ENCODE results near the gene EPS8L3. TPM values are rescaled to one million over a fixed set of nuclear protein-coding genes. Genes with fewer than 3 reads are reported as not detected.
"Not testable (repeated sequence)": the region's sequence is repeated elsewhere in the genome, so short reads cannot be mapped to it uniquely, and the experiment has no call there.

EPS8L3 gene
- total RNA-seq, 1 donor from 2014 or later, result not detected

DNA sequence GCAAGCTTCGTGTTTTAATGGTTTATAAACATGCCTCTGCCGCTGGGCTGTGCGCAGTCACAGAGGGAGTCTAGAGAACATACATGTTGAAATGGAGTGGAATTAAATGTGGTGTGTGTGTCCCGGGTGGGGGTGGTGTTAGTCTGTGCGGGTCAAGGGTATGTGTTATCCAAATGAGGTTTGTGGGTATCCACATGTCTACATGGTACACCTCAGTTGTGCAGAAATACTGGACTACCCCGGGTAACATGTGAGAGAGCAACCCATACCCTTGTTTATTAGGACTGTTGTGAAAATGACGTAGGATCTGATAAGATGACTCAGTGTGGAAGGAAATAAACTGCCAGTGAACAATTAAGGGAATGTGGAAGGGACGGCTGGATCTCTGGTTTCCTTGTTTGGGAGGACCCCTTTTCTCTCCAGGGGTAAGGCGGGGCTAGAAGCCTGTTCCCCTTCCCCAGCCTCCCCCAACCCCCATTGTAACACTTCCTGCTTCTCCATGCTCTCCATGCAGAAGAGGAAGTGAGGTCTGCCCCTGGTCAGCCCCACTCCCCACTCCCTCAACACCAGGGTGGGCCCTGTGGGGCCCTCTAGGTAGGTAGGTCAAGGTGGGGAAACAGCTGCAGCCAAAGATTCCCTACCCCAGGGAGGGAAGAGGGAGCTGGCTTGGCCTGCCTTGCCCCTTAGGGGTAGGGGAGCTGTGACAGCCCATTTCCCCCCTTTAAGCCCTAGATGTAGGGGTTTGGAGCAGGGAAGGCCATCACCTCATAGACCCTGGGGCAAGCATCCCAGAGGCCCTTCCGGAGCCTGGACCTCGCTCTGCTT is 690 bp downstream of the EPS8L3 start:
- ATAC-seq, result no peak

DNA sequence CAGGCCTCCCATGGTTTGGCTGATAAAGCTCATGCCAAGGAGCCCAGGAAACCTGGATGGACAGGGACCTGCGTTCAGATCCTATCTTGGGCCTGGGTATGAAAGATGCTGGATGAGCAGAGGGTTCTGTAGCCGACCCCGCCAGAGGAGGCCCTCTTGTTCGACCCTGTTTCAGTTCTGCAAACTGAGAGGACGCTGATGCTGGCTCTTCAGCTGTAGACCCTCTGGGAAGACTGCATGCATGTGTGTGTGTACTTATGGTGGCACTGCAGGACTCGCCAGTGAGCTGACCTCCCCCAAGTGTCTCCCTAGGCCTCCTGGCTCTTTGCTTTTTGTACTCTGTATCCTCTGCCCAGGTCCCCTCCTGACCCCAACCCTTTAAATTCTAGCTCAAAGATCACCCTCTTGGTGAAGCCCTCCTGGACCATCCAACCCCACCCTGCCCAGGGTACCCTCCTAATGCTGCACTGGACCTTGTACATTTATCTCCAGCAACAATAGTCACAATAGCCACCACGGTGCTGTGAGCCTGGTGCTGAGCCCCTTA is 1.6 kb downstream of the EPS8L3 start:
- ATAC-seq, result no peak

DNA sequence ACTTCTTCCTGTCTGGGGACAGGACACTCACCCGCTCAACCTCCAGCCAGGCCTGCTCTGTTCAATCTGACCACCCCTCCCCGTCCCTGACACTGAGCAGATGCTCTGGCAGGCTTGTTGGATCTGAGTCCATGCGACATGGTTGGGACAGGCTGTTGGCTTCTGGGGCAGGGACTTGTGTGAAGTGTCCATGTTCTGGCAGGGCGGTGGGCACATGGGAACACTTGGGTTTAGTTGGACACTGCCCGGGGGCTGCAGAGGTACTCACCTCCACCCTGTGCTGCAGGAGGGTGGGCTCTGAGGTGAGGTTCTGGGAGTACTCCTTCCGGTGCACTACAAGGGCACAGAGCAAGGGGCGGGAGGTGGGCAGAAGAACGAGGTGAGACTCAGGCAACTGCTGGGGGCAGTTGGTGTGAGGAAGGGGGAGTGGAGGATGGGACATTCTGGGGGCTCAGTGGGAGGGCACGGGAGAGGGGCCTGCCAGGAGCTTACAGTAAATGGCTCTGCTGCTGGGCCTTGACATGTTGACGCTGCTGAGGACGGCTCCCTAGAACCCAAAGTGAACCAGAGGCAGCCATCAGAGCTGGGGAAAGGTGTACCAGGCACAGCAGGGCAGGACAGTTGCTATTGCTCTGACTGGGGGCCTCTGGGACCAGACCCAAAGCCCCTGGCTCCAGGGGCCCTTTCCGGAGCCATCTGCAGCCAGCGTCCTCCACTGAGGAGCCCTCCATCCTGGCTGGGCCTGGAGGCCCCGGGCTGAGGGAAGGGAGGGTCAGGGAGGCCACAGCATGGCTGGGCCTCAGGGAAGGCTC is 2.3 kb downstream of the EPS8L3 start:
- ATAC-seq, result no peak

DNA sequence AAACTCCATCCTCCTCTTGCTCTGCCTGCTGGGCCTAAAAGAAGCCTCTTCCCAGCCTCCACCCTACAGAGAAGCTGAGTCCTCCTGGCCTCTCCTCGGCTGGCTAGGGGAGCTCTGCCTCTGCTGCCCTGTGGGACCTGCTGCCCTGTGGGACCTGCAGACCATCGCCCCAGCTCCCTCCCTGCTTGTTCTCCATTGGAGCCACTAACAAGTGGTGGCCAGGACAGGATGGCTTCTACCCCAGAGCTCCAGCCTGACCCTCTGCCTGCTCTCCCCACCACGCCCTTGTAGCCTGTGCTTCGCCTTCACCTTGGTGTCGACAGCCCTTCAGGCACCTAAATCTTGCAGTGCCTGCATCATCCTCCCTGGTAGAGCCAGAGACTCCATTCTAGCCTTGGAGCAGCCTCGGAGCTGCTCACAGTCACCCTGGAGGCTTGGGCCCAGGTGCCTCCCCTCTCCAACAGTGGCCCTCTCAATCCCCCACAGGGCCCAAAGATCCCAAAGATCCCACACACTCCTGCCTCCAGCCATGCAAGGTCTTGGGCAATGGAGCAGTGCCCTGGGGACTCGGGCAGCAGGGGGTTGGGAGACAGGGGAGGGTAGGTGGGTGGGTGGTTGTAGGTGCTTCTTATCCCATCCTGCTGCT is 3.0 kb downstream of the EPS8L3 start:
- ATAC-seq, result no peak

DNA sequence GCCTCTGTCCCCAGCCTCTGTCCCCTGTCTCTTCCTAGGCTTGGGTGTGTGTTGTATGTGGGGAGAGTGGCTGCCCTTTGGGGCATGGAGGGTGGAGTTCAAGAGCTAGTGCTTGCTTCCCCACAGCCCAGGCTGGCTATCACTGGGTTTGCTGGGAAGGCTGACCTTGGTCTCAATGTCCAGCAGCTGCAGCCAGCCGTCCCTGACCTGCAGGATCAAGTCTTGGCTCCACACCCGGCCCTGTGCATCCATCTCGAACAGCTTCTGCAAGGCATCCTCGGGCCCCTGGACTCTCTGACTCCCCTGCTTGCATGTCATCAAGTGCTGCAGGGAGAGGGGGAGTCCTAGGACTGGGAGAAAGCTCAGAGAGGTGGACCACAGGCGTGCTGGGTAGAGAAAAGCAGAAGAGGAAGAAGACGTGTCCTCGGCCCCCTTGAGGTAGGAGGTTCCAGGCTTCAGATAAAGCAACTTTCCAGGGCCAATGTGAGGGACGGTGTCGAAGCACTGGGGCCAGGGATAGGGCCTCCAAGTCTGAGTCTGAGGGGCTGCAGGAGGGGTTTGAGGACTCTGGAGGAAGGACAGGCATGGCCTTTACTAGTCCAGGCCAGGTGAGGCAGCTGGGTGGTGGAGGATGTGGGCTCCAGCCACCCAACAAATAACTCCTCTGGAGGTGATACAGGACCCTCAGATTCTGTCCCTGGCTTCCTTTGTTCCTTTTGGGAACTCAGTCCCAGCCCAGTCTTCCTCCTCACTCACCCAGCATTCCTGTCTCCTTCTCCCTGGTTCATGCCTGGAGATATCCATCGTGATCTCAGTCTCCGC is 4.0 kb downstream of the EPS8L3 start:
- ATAC-seq, result no peak

DNA sequence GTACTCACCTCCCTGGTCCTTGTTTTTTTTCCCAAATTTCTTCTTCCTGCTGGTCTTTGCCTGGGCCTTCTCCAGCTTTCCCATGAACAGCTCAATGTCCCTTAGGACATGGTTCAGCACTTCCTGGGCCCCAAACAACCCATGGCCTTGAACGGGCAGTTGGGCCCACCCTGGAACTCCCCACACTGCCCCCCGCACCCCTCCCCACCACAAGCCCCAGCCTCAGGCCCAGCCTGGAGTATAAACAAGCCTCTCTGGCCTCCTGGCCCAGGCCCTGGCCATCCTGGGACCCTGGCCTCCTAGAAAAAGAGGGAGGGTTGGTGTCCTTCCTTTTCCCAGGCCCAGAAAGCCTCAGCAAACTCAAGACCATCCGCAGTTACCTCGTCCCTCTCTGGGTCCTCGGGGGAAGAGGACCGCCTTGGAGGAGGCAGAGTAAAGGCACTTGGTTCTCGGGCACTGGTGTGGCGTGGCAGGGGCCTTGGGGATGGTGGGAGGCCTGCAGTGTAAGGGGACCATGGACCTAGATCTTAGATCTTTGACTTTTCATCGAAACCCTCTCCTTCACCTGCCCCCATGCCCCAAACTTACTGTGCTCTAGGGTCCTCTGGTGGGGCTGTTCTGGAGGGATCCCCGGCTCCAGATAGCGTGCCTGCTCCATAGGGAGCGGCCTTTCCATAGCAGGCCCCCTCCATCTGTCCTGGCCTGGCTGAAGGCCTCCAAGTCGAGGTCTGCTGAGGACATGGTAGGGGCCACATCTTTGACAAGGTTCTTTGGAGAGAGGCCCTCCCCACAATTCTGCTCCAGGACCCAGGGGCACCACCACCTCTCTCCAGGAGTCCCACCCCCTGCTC is 5.6 kb downstream of the EPS8L3 start:
- ATAC-seq, result no peak

DNA sequence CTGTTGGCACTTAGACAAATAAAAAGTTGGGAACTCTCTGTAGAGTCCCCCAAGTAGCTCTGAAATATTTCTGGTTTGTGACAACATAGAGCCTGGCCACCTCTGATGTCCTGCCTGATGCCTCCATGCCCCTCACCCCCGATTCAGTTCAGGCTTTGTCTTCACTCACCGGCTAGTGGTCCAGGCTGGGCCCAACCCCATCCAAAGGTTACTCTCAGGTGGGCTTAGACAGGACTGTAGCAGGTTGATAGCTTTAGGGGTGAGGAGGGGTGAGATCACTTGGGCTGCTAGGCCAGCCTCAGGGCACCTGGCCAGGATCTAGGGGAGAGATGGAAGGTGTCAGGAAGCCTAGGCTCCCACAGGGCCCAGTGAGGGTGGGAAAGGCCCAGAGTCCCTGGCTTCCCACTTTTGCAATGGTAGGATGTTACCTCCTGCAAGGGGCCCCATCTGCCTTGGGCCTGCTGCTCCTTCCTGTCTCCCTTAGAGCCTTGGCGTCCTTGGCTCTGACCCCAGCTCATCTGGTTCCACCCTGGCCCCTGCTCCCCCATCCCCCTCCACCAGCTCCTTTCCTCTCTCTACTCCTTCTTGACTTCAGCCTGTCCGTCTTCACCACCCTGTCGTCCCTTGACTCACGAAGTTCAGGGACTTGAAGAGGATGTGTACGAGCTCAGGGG is 6.7 kb downstream of the EPS8L3 start:
- no peak for ATAC-seq

DNA sequence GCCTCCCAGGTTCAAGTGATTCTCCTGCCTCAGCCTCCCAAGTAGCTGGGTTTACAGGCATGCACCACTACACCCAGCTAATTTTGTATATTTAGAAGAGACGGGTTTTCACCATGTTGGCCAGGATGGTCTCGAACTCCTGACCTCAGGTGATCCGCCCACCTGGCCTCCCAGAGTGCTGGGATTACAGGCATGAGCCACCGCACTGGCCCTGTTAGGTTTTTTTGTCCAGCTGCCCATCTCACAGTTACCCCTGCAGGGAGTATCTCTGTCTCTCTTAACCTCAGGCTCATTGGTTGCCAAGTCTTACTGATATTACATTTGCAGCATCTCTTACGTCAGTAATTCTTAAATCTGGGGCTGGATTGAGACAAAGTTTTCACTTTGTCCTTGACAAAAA is 7.4 kb downstream of the EPS8L3 start:
- ATAC-seq, result not testable (repeated sequence)

DNA sequence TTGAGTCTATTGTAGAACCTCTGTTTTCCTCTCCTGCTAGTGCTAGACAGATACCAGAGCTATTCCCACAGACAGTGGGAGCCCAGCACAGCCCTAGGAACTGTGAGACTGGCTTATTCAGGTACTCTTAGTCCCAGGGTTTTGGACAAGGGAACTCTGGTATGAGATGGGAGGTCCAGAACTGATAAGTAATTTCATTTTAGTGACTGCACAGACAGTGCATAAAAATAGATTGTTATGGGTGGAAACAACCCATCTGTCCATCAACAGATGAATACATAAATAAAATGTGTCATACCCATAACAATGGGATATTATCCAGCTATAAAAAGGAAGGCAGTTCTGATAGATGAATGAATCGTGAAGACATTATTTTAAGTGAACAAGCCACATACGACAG is 9.0 kb downstream of the EPS8L3 start:
- ATAC-seq, result no peak

DNA sequence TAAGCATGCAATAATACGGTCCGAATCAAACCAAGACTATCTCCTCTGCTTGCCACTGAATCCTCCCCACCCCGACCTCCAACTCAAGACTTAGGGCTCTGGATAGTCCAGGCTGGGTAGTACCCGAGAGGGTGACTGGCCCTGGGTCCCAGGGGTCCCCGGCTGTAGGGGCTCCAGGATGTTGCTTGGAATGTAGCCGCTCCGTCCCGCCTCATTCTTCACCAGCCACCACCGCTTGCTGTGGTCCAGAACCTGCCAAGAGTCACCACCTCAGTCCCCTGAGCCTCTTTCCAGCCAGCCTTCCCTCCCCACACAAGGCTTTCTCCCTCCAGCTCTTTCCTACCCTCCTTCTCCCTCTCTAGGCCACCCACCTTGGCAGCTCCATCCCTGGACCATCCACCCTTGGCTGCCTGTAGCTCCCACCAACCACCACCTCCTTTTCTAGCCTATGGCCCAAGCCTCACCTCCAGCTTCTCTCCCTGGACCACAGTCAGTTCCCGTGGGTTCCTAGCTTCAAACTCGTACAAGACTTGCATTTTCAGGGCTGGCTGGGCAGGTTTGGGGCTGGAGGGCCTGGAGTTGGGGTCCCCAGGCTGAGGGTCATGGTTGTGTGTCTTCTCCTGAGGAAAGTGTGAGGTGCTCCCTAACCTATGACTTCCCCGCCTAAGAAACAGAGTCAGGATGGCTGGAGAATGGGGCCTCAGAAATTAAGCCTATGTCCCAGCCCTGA is 12.0 kb downstream of the EPS8L3 start:
- no peak for ATAC-seq

DNA sequence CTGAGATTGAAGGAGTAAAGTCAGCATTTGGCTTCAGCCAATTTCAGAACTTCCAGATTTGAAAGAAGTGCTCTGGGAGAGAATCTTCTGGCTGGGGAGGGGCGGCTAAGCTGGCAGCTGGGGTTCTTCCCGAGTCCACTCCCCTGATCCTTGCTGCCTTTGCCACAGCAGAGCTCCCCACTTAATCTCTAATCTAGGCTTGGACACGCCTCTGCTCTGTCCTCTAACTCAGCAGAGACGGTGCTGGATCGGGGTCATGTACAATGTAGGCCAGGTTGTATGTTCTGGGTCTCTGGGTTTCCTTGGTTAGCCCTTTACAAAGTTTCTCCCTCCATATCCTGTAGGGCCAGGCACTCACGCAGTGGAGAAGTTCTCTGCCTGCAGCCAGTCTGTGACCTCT is 12.8 kb downstream of the EPS8L3 start:
- no peak for ATAC-seq

DNA sequence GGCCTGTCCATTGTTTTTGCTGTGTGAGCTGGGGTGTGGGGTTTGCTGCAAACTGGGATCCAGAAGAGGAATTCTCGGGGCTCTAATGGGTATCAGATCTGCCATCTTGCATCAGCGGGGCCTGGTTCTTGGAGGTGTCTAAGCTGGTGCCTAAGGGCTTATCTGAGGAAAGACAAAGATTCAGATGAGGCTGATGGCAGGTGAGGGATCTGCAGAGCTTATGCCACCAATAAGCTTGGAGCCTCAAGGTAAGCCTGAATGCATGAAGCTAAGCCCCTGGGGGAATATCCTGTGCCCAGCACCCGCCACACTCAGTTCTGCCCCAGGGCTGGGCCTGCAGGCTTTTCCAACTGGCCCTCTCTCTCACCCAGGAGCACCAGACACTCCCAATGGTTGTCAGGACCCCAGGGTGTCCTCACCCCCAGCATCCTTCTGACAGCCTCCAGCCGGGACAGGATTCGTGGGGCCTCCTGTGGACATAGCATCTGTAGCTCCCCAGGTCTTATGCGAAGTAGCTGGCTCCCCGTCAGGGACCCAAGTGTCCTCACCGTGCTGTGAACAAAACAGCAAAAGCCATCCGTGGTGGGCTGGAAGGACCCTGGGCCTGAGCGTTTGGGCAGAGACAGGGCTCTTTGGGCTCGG is 13.4 kb downstream of the EPS8L3 start:
- no peak for ATAC-seq

DNA sequence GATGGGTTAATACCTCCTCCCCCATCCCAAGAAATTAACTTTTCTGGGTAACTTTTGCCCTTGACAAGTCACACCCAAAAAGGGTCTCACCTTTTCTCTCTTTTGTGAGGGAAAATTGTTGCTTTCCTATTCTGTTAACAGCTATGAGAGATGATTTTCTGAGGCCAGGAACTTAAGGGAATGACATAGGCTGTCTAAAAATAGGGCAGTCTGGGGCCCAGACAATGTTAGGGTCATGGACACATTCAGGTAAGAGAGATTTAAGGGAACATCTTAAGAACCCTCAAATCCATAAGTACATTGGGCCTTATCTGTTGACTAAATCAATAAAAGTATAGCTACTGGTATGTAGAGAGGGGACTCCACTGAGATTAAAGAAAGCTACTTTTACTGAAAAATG is 14.5 kb downstream of the EPS8L3 start:
- ATAC-seq, result no peak

DNA sequence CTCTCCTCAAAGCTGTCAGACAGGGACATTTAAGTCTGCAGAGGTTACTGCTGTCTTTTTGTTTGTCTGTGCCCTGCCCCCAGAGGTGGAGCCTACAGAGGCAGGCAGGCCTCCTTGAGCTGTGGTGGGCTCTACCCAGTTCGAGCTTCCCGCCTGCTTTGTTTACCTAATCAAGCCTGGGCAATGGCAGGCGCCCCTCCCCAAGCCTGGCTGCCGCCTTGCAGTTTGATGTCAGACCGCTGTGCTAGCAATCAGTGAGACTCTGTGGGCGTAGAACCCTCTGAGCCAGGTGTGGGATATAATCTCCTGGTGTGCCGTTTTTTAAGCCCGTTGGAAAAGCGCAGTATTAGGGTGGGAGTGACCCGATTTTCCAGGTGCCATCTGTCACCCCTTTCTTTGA is 15.4 kb downstream of the EPS8L3 start:
- not testable (repeated sequence) for ATAC-seq

DNA sequence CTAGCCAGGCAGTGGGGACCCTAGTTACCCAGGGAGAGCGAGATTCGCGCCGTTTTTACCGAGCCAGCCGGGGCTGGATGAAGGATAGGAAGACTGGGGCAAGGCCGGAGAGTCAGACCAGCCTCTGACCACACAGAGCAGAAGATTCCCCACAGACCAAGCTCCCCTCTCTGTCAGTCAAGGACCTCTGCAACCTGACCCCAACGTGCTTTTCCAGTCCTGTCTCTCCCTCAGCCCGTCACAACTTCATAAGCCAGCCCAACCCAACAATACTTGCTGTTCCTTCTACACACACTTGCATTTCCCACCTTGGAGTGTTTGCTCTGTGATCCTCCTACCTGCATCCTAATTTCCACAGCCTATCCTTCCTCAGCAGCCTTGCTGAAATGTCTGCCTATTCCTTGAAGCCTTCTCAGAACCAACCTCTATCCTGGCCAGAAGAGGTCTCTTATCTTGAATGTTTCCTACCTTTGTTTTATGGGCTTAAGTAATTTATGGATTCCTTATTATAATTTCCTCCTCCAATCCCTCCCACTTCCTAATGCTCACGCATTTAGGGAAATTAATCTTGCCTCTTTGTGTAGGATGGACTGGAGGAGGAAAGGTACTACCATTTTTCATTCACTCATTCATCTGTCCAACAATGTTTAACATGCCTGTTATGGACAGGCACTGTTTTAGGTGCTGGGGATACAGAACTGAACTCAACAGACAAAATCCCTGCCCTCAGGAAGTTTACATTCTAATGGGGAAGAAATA is 22.9 kb downstream of the EPS8L3 start, which contains the start of gene GSTM3:
TSS of gene GSTM3 (minus strand) at position 424 of the 759 bp plus-strand sequence. CDS start 751 bp downstream, outside the sequence.
- ATAC-seq, result peak; percentile 35

DNA sequence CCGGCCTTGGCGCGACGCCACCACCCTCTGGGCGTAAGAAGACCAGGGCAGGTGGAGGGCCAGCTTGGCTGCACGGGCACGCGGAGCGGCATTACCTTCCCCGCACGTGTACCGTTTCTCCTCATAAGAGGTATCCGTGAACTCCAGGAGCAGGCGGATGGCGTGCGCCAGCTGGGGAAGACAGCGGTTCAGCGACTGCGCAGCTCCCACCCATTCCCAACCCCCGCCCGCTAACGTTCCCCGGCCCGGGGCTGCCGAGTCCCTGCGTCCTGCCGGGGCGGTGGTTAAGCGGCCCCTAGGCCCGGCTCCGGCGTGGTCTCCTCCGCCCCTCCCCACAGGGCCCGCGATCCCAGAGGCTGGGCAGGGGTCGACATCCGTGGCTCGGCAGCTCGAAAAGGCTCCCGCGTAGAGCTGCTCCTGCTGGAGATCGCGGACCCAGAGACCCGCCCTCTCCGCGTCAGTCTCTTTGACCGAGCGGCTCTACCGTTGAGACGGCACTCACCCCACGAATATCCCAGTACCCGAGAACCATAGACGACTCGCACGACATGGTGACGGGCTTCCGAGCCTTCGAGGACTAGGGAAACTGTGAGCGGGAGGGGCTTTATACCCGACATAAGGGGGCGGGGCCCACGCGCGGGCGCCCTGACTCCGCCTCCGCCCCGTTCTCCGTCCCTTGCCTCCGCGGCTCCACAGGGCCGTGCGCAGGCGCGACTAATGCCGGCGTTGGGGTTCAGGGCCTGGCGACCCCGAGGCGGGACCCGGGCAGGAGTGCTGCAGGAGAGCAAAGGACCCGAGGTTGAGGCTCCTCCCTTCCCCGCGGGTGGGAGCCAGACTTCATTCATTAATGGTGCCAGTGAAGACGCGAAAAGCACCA is 23.7 kb downstream of the EPS8L3 start:
- ATAC-seq, result peak; percentile 96

DNA sequence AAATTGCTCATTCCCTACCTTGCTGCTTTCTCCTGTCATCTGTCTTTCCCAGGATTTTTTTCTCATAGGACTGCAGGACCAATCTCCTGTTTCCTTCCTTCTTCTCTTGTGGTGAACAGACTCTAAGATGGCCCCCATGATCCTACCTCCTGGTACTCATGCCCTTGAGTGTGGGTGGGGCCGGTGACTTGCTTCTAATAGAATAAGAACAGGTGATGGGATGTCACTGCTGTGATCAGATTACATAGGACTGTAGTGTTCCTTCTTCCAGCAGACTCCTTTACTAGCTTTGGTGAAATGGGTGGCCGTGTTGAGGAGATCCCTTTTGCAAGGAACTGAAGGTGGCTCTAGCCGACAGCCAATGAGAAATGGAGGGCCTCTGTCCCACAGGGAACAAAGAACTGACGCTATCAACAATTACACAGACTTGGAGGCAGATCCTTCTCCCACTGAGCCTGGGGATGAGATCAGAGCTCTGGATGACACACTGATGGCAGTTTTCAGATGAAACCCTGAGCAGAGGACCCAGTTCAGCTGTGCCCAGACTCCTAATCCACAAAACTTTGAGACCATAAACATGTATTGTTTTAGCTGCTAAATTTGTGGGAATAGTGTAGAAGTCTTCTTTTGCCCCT is 30.4 kb downstream of the EPS8L3 start:
- ATAC-seq, result no peak

Data from esophagus mucosa (tissue), 1 donor.